Measurements from ENCODE around the gene IL3.
A peak's percentile ranks its signal among the peaks of the same experiment; 100 is the strongest.
"Not testable (repeated sequence)": the region's sequence is repeated elsewhere in the genome, so short reads cannot be mapped to it uniquely, and the experiment has no call there.

Gene IL3

GRCh38 chr5:132095424-132095972 is 35.0 kb downstream of the IL3 start:
- DNase-seq = no peak

- no peak for DNase-seq
Measured at GRCh38 chr5:132096904-132097303, 36.4 kb downstream of the IL3 start.

- DNase-seq = no peak
Measured at GRCh38 chr5:132098151-132098594, 37.7 kb downstream of the IL3 start.

GRCh38 chr5:132098621-132099020 is 38.2 kb downstream of the IL3 start:
- DNase-seq = no peak

GRCh38 chr5:132099076-132099748 is 38.8 kb downstream of the IL3 start:
- DNase-seq = no peak

GRCh38 chr5:132099905-132100304 is 39.5 kb downstream of the IL3 start:
- DNase-seq = no peak

GRCh38 chr5:132100672-132101261 is 40.3 kb downstream of the IL3 start:
- no peak for DNase-seq

- no peak for DNase-seq
Measured at GRCh38 chr5:132101385-132101880, 41.0 kb downstream of the IL3 start.

- no peak for DNase-seq
Measured at GRCh38 chr5:132102101-132102701, 41.7 kb downstream of the IL3 start.

- no peak for DNase-seq
Measured at GRCh38 chr5:132102944-132103331, 42.5 kb downstream of the IL3 start.

- peak; percentile 78 for DNase-seq
Measured at GRCh38 chr5:132103332-132103951, 43.0 kb downstream of the IL3 start.

GRCh38 chr5:132103969-132104391 is 43.5 kb downstream of the IL3 start:
- peak; percentile 56 for DNase-seq

GRCh38 chr5:132104556-132104955 is 44.1 kb downstream of the IL3 start:
- DNase-seq = no peak

- DNase-seq = no peak
Measured at GRCh38 chr5:132105688-132106087, 45.2 kb downstream of the IL3 start.

- not testable (repeated sequence) for DNase-seq
Measured at GRCh38 chr5:132108495-132108894, 48.0 kb downstream of the IL3 start.

- not testable (repeated sequence) for DNase-seq
Measured at GRCh38 chr5:132108957-132109356, 48.5 kb downstream of the IL3 start.

GRCh38 chr5:132109494-132110053 is 49.1 kb downstream of the IL3 start:
- no peak for DNase-seq

GRCh38 chr5:132110195-132110594 is 49.7 kb downstream of the IL3 start:
- no peak for DNase-seq

- DNase-seq = no peak
Measured at GRCh38 chr5:132110930-132111329, 50.5 kb downstream of the IL3 start.

- DNase-seq = no peak
Measured at GRCh38 chr5:132112111-132112510, 51.7 kb downstream of the IL3 start.
